ENCODE measurements around the gene SSBP4. TPM values are rescaled to one million over a fixed set of nuclear protein-coding genes. Genes with fewer than 3 reads are reported as not detected.

Gene SSBP4
- polyA plus RNA-seq, 1 of the 3 experiments (the other 2 are of a cell fraction) = 24.9 TPM

- no peak overlapping the region for H3K4me2 ChIP-seq
- H4K20me1 ChIP-seq (ENCODE audit: insufficient read depth) = no peaks in the 10 kb centered on the region
- no peaks in the 10 kb centered on the region for H3K79me2 ChIP-seq (ENCODE audit: insufficient read depth)
- no peak for DNase-seq
- CTCF ChIA-PET = interaction anchor here (1.0 to 3.9 kb wide), 7 partner anchors 10 to 406 kb away, joined by 3 to 30 read pairs (median 4); partner anchors contain the start of genes REX1BD and SSBP4
- peaks cover 3 to 18% of the 10 kb centered on the region in 2 experiments for H3K36me3 ChIP-seq (replicated peaks in 1 of 2; ENCODE audit: control insufficient read depth in 1 of 2, insufficient read depth in 2 of 2, low read length in 1 of 2)
- peaks cover 16% of the 10 kb centered on the region for H3F3A ChIP-seq (replicated peaks; ENCODE audit: insufficient read depth)
- no peaks in the 10 kb centered on the region for H3K27me3 ChIP-seq (ENCODE audit: insufficient read depth)
- POLR2A ChIA-PET = no interaction called here
- no peak for TF ChIP-seq RFX5 (IDR thresholded peaks at IDR 0.05; ENCODE audit: low read length)
- no peak for TF ChIP-seq TCF12 (IDR thresholded peaks at IDR 0.05)
- TF ChIP-seq GATA2 (CRISPR knock-in tag; IDR thresholded peaks at IDR 0.05) = no peak
- no peak for TF ChIP-seq ZBTB33 (IDR thresholded peaks at IDR 0.05; ENCODE audit: borderline replicate concordance, low read depth)
- no peak for TF ChIP-seq RAD21 (IDR thresholded peaks at IDR 0.05; ENCODE audit: low read length)
- TF ChIP-seq PBX3 (IDR thresholded peaks at IDR 0.05) = no peak
- no peak for TF ChIP-seq YY1 (IDR thresholded peaks at IDR 0.05; ENCODE audit: low read depth)
- no peak for TF ChIP-seq IRF3 (IDR thresholded peaks at IDR 0.05; ENCODE audit: low read depth, low read length)
- TF ChIP-seq GABPA (IDR thresholded peaks at IDR 0.05; ENCODE audit: low read depth) = no peak
- TF ChIP-seq REST (IDR thresholded peaks at IDR 0.05; ENCODE audit: low read depth, low read length) = no peak
- no peak for TF ChIP-seq FOSL2 (IDR thresholded peaks at IDR 0.05; ENCODE audit: borderline replicate concordance, low read depth)
- TF ChIP-seq USF1 (IDR thresholded peaks at IDR 0.05; ENCODE audit: borderline replicate concordance, low read depth) = no peak
- no peak for TF ChIP-seq MAX (IDR thresholded peaks at IDR 0.05; ENCODE audit: low read depth)
- no peak overlapping the region for H3K9ac ChIP-seq
- no peak overlapping the region for H2AFZ ChIP-seq (ENCODE audit: low read depth)
- H3K4me1 ChIP-seq (ENCODE audit: control insufficient read depth in 1 of 2, insufficient read depth in 2 of 2, low read depth in 1 of 2, low read length in 1 of 2) = peaks cover 0 to 11% of the 10 kb centered on the region in 2 experiments; a peak in 2 of 4 replicates
- H3K4me3 ChIP-seq (ENCODE audit: low read depth in 2 of 2, low read length in 1 of 2) = no peak overlapping the region
- WGBS (ENCODE audit: low lambda C conversion rate) = 93% methylated on average over 21 of the region's 23 CpGs
- H3K9me3 ChIP-seq = no peaks in the 10 kb centered on the region
- H3K9me2 ChIP-seq = no peaks in the 10 kb centered on the region
- H3K27ac ChIP-seq (ENCODE audit: low read depth in 2 of 2, low read length in 1 of 2) = no peak overlapping the region
Measured at GRCh38 chr19:18440936-18441803, 22.0 kb downstream of the SSBP4 start.
